22Rv1 (cell line): Measurements from ENCODE around the gene LEAP2.

Source experiments
- H3K27ac ChIP-seq: fragments of 450-650 bp; 2 replicates; pipeline ENCODE4 v1.5.1; 2017
- ZFX ChIP-seq: fragments of 450-650 bp; IDR thresholded peaks from 2 replicates; pipeline ENCODE4 v1.6.1; 2017; ENCODE audit warnings: antibody characterized with exemption, borderline replicate concordance
- TF ChIP-seq, protein P1 (sequence below): fragments of 450-650 bp; IDR thresholded peaks from 2 replicates; pipeline ENCODE4 v1.5.1; 2017; ENCODE audit warnings: mild to moderate bottlenecking

LEAP2 gene

DNA sequence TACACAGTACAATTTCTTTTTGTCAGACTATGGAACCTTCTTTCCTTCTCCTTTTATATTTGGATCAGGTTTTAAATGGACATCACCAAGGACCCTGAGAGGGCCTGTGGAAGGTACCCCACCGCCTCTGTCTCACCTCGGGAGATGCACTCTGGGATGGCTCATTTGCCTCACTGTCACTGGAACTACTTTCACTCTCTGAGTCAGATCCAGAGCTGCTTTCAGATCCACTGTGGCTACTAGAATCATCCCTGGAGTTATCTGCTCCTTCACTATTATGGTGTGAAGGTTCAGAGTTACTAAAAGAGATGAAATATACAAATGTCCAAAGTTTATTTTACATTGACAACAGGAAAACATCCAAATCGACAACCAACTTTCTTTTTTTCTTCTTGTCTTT, 24.6 kb downstream of the LEAP2 start:
- no peak overlapping the region for H3K27ac ChIP-seq

DNA sequence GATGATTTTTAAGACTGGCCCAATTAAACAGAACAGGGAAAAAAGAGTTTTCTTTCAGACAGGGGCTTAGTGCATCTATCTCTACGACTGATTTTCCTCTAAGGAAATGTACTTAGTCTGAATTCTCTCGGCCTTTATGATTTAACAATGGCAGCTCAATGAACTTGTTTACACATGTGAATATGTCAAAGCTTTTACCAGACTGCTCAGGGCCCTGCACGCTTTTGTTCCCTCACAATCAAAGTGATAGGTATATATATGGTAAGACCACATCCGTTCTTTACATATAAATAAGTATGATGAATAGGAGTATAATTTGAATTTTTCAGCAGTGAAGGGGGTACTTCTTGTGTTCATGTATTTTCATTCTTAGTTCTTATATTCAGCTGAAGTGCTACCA, 27.6 kb downstream of the LEAP2 start:
- no peak overlapping the region for H3K27ac ChIP-seq
- TF ChIP-seq, protein P1, sequence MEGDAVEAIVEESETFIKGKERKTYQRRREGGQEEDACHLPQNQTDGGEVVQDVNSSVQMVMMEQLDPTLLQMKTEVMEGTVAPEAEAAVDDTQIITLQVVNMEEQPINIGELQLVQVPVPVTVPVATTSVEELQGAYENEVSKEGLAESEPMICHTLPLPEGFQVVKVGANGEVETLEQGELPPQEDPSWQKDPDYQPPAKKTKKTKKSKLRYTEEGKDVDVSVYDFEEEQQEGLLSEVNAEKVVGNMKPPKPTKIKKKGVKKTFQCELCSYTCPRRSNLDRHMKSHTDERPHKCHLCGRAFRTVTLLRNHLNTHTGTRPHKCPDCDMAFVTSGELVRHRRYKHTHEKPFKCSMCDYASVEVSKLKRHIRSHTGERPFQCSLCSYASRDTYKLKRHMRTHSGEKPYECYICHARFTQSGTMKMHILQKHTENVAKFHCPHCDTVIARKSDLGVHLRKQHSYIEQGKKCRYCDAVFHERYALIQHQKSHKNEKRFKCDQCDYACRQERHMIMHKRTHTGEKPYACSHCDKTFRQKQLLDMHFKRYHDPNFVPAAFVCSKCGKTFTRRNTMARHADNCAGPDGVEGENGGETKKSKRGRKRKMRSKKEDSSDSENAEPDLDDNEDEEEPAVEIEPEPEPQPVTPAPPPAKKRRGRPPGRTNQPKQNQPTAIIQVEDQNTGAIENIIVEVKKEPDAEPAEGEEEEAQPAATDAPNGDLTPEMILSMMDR = no peak
- no peak for TF ChIP-seq ZFX

More for the DNA sequence above, 24.6 kb downstream of the LEAP2 start:
- TF ChIP-seq ZFX = no peak
- TF ChIP-seq, protein P1 = no peak

DNA sequence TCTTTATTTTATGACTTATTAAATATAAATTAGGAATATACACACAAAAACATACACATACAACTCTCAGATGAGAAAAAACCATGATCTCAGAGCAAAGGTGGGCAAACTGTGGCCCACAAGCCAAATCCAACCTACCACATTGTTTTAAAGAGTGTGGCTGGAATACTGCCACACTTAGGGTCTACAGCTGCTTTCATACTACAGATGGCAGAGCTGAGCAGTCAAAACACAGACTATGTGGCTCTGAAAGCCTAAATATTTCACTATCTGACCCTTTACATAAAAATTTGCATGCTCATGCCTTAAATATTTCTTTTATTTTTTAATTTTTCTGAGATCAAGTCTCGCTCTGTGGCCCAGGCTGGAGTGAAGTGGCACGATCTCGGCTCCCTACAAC, 28.3 kb downstream of the LEAP2 start:
- TF ChIP-seq, protein P1 = no peak
- H3K27ac ChIP-seq = no peak overlapping the region

DNA sequence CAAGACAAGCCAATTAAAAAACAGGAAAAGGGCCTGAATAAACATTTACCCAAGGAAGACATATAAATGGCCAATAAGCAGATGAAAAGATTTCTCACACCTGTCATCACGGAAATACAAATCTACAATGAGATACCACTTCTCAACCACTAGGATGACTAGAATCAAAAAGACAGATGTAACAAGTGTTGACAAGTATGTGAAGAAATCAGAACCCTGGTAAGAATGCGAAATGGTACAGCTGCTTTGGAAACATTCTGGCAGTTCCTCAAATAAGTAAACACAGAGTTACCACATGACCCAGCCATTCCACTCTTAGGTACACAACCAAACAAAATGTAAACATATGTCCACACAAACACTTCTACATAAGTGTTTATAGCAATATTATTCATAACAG, 32.5 kb downstream of the LEAP2 start:
- TF ChIP-seq, protein P1 = peak; percentile 16; the same call in 1 of the 2 replicates
- TF ChIP-seq ZFX = no peak
- peak overlapping the region; percentile 52 for H3K27ac ChIP-seq

DNA sequence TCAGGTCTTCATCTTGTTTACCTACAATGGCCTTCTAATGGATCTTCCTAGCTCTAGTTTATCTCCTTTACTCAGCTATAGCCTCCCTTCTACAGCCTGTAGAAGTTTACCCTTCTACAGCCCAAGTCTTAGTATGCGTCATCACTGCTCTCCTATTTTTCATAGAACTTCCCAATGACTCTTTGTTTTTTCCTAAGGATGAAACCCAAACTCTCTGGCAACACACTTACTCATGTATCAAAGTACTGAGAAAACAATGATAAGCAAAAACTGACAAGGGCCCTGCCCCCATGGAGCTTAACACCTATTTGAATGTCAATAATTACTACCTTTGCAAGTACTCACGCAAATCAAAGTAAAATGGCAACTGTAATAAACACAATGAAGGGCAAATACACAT, 33.7 kb downstream of the LEAP2 start:
- TF ChIP-seq, protein P1 = no peak
- no peak for TF ChIP-seq ZFX
- H3K27ac ChIP-seq = no peak overlapping the region

DNA sequence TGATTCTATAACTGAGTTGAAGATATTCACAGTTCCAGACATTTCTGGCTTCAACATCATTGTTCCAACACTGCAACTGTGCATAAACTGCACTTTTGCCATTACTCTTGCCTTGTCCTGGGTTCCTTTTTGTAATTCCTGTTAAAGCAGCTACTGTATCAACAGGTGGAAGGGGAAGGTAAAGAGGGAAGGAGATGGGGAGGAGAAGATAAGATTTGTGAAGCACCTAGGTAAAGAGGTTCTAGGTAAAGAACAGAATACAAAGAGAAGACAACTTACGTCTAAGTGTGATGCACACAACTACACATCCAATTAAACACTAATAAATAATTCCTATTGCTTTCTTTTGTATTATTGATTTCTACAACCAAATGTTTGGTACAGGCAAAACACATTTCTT, 36.2 kb downstream of the LEAP2 start:
- TF ChIP-seq, protein P1 = no peak
- no peak for TF ChIP-seq ZFX
- H3K27ac ChIP-seq = no peak overlapping the region

DNA sequence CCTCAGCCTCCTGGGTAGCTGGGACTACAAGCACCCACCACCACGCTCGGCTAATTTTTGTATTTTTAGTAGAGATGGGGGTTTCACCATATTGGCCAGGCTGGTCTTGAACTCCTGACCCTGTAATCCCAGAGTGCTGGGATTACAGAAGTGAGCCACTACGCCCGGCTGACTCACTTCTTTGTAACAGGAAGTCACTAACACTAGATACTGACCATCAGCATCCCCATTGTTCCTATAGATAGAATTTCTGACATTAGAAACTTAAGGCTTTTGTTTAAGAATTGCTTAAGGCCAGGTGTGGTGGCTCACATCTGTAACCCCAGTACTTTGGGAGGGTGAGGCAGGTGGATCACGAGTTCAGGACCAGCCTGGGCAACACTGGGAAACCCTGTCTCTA, 42.2 kb downstream of the LEAP2 start:
- no peak overlapping the region for H3K27ac ChIP-seq

More for the DNA sequence above, 42.2 kb downstream of the LEAP2 start:
- TF ChIP-seq ZFX = no peak
- TF ChIP-seq, protein P1 = no peak
